HL-60 (cell line): ENCODE data around the gene TSPAN11.

Source experiments
- CTCF ChIP-seq: IDR thresholded peaks from one replicate; pipeline ENCODE4 v1.5.1; 2011; ENCODE audit warnings: low read length, control low read depth, inconsistent platforms; ENCODE audit not compliant: insufficient read depth
- REST ChIP-seq: IDR thresholded peaks from 2 replicates; pipeline ENCODE4 v1.6.1; 2012; ENCODE audit warnings: low read depth; ENCODE audit not compliant: insufficient replicate concordance
- SPI1 ChIP-seq: IDR thresholded peaks from 2 replicates; pipeline ENCODE4 v1.6.1; 2012; ENCODE audit warnings: low read depth, mild to moderate bottlenecking, borderline replicate concordance

DNA sequence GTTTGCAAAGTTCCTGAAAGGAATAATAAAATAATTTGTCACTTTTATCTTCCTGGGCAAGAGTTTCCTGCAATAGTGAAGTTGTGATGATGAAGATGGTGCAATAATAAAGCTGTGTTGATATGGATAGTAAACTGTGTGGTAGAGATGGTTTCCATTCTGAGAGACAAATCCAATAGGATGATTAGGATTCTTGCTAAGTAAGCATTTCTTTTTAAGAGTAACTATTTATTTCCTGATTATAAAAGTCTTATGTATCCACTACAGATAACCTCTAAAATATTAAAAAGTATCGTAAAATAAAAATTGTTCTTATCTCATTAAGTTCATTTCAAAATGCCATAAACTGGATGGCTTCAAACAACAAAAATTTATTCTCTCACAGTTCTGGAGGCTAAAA, 28.7 kb downstream of the TSPAN11 start:
- TF ChIP-seq SPI1 (no peak), CTCF (no peak), REST (no peak)
